Natural killer cell (primary cell): Measurements from ENCODE around the gene TMEM33. TPM values are rescaled to one million over a fixed set of nuclear protein-coding genes. Genes with fewer than 3 reads are reported as not detected.

Experiments
- ATAC-seq, 3 donors: fragments of 150-1000 bp in 2 of 3; fragments of 200-7000 bp in 1 of 3; cut with Tn5 transposase; 1 replicate in 1 of 3; 2 replicates in 2 of 3; pipeline ENCODE4 v1.10.0; 2021; ENCODE audit warnings: mild to moderate bottlenecking in 2 of 3, moderate library complexity in 2 of 3
- DNase-seq, 2 donors: peaks; one replicate each; pipeline versions ENCODE4 v3.0.0 to v3.0.0-alpha.2; 2013 to 2021; ENCODE audit warnings: mixed read lengths in 1 of 2
- H3K27ac ChIP-seq: one replicate; pipeline ENCODE4 v1.5.1; 2013; ENCODE audit warnings: mild to moderate bottlenecking, low read length
- H3K27me3 ChIP-seq: one replicate; pipeline ENCODE4 v1.6.1; 2013; ENCODE audit warnings: low read length; ENCODE audit not compliant: control insufficient read depth, insufficient read depth
- H3K36me3 ChIP-seq: one replicate; pipeline ENCODE4 v1.6.1; 2013; ENCODE audit warnings: low read length; ENCODE audit not compliant: control insufficient read depth, insufficient read depth
- H3K4me1 ChIP-seq: one replicate; pipeline ENCODE4 v1.6.1; 2013; ENCODE audit warnings: low read length; ENCODE audit not compliant: control insufficient read depth, insufficient read depth
- H3K4me3 ChIP-seq: one replicate; pipeline ENCODE4 v1.5.1; 2013; ENCODE audit warnings: low read length
- H3K9me3 ChIP-seq: one replicate; pipeline ENCODE4 v1.6.1; 2013; ENCODE audit warnings: low read length; ENCODE audit not compliant: control insufficient read depth, insufficient read depth
- H3K27ac Mint-ChIP-seq, 2 donors: one replicate each; pipeline ENCODE4 v1.8.0; 2022; ENCODE audit warnings: mild to moderate bottlenecking in 2 of 2, mixed read lengths in 2 of 2, moderate library complexity in 1 of 2
- H3K27me3 Mint-ChIP-seq, 2 donors: one replicate each; pipeline ENCODE4 v1.8.0; 2022; ENCODE audit warnings: low read depth in 2 of 2, mixed read lengths in 2 of 2
- H3K36me3 Mint-ChIP-seq: one replicate; pipeline ENCODE4 v1.8.0; 2022; ENCODE audit warnings: mixed read lengths
- H3K4me1 Mint-ChIP-seq, 2 donors: one replicate each; pipeline ENCODE4 v1.8.0; 2022; ENCODE audit warnings: mixed read lengths in 2 of 2
- H3K4me3 Mint-ChIP-seq: one replicate; pipeline ENCODE4 v1.8.0; 2022; ENCODE audit warnings: mild to moderate bottlenecking, moderate library complexity, mixed read lengths
- H3K9me3 Mint-ChIP-seq, 2 donors: one replicate each; pipeline ENCODE4 v1.8.0; 2022; ENCODE audit warnings: mixed read lengths in 2 of 2
- WGBS: methylation state at CpG from one replicate; pipeline ENCODE4 v1.1.7; 2013; ENCODE audit warnings: missing lambda C conversion rate; ENCODE audit not compliant: insufficient coverage; 5-methylcytosine and 5-hydroxymethylcytosine counted together
- intact Hi-C: fragments of 100-400 bp; cut with micrococcal nuclease; formaldehyde crosslinking; loops from one replicate; pipeline ENCODE4 v1.14.2; 2022
- total RNA-seq, 4 donors: library from RNA; stranded (reverse); fragments of 120-200 nt in 1 of 4; gene quantifications; one replicate each; pipeline versions ENCODE4 v1.2.3 to v1.2.4, GENCODE V29; 2013 to 2022
- TF ChIP-seq, protein P1 (sequence below): fragments of 200-600 bp; IDR thresholded peaks from one replicate; pipeline ENCODE4 v1.8.0; 2022; ENCODE audit warnings: antibody characterized with exemption

The TMEM33 gene, protein sequence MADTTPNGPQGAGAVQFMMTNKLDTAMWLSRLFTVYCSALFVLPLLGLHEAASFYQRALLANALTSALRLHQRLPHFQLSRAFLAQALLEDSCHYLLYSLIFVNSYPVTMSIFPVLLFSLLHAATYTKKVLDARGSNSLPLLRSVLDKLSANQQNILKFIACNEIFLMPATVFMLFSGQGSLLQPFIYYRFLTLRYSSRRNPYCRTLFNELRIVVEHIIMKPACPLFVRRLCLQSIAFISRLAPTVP
- total RNA-seq = 10 to 100 TPM; 30.3 to 37.4 (median 33.5) TPM
- 41.7 TPM for total RNA-seq (2013)

DNA sequence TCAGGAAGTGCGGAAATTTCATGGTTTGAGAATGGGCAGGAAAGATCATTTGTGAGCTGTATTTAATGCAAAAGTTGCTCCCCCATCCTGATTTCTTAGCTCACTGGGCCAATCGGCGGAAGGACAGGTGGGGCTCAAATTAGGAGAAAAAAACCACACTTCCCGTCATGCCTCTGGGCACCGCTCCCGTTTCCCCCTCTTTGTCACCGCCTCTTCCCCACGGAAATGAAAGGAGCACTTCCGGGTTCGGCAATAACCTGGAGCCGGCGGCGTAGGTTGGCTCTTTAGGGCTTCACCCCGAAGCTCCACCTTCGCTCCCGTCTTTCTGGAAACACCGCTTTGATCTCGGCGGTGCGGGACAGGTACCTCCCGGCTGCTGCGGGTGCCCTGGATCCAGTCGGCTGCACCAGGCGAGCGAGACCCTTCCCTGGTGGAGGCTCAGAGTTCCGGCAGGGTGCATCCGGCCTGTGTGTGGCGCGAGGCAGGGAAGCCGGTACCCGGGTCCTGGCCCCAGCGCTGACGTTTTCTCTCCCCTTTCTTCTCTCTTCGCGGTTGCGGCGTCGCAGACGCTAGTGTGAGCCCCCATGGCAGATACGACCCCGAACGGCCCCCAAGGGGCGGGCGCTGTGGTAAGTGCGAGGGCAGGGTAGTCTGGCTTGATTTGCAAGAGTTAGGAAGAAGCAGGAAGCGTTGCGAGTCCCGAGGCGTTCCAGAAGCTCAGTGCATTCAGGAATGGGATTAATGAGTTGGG is at the start of gene TMEM33:
TSS of gene TMEM33 (plus strand) at position 529 of the 751 bp plus-strand sequence. CDS start at position 585, 56 bp downstream.
- H3K4me3 Mint-ChIP-seq = peak within 1 kb of the TSS; percentile 98

DNA sequence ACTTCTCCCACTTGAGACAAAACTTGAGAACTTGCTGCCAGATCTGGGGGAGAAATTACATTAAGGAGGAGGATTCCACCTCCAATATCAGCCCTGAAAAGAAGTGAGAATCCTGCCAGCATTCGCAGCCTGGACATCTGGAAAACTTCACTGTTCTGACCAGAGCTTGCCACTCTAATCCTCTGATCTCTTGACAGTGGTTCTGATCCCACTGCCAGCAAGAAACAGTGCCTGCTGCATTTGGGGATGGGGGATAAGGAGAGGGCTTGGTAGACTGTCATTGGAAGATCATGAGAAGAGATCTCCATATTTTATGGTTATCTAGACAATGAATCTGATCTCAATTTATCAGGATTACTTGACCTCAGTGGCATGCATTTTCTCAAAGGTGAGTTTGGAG is 49.8 kb upstream of the TMEM33 start:
- Histone ChIP-seq H3K9me3 (no peaks in the 10 kb centered on the region), H3K36me3 (no peaks in the 10 kb centered on the region), H3K4me3 (no peak overlapping the region), H3K4me1 (peaks cover 19% of the 10 kb centered on the region), H3K27me3 (peaks cover 18% of the 10 kb centered on the region), H3K27ac (no peak overlapping the region)
- Mint-ChIP-seq H3K4me1 (peaks cover 9 to 16% of the 10 kb centered on the region in 2 donors), H3K36me3 (no peaks in the 10 kb centered on the region), H3K9me3 (no peaks in the 10 kb centered on the region), H3K27me3 (peaks cover 38 to 54% of the 10 kb centered on the region in 2 donors), H3K4me3 (no peak overlapping the region), H3K27ac (no peak overlapping the region)
- DNase-seq (no peak), ATAC-seq (no peak)
- intact Hi-C loops = no loop called here
- TF ChIP-seq, protein P1, sequence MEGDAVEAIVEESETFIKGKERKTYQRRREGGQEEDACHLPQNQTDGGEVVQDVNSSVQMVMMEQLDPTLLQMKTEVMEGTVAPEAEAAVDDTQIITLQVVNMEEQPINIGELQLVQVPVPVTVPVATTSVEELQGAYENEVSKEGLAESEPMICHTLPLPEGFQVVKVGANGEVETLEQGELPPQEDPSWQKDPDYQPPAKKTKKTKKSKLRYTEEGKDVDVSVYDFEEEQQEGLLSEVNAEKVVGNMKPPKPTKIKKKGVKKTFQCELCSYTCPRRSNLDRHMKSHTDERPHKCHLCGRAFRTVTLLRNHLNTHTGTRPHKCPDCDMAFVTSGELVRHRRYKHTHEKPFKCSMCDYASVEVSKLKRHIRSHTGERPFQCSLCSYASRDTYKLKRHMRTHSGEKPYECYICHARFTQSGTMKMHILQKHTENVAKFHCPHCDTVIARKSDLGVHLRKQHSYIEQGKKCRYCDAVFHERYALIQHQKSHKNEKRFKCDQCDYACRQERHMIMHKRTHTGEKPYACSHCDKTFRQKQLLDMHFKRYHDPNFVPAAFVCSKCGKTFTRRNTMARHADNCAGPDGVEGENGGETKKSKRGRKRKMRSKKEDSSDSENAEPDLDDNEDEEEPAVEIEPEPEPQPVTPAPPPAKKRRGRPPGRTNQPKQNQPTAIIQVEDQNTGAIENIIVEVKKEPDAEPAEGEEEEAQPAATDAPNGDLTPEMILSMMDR = no peak
- WGBS = 100% methylated on average over 1 of the region's 1 CpG

More for the DNA sequence above, at the start of gene TMEM33:
- H3K36me3 Mint-ChIP-seq = no peaks in the 10 kb centered on the region
- Histone ChIP-seq H3K27me3 (no peaks in the 10 kb centered on the region), H3K36me3 (peaks cover 14% of the 10 kb centered on the region), H3K4me1 (peaks cover 17% of the 10 kb centered on the region), H3K27ac (peak within 1 kb of the TSS; percentile 74), H3K4me3 (peak within 1 kb of the TSS; percentile 68), H3K9me3 (no peaks in the 10 kb centered on the region)
- peak; percentile 46 to 90 for DNase-seq
- ATAC-seq = peak; percentile 81 to 87 (median 82)
- TF ChIP-seq, protein P1 = no peak
- peaks cover 41 to 47% of the 10 kb centered on the region in 2 donors for H3K4me1 Mint-ChIP-seq
- peaks cover 0 to 2% of the 10 kb centered on the region in 2 donors for H3K27me3 Mint-ChIP-seq
- H3K9me3 Mint-ChIP-seq = no peaks in the 10 kb centered on the region
- intact Hi-C loops = no loop called here
- H3K27ac Mint-ChIP-seq = peak within 1 kb of the TSS; percentile 89 to 90
- 2% methylated on average over 49 of the region's 49 CpGs for WGBS

- Histone ChIP-seq H3K27me3 (peaks cover 4% of the 10 kb centered on the region), H3K36me3 (no peaks in the 10 kb centered on the region), H3K9me3 (no peaks in the 10 kb centered on the region), H3K27ac (no peak overlapping the region), H3K4me3 (no peak overlapping the region), H3K4me1 (peaks cover 4% of the 10 kb centered on the region)
- Mint-ChIP-seq H3K9me3 (no peaks in the 10 kb centered on the region), H3K27me3 (peaks cover 26 to 43% of the 10 kb centered on the region in 2 donors), H3K36me3 (no peaks in the 10 kb centered on the region), H3K27ac (no peak overlapping the region), H3K4me3 (no peak overlapping the region), H3K4me1 (peaks cover 0 to 2% of the 10 kb centered on the region in 2 donors)
- intact Hi-C loops = no loop called here
- TF ChIP-seq, protein P1 = no peak
- no peak for DNase-seq
- no peak for ATAC-seq
- WGBS = 80% methylated on average over 1 of the region's 2 CpGs
Measured at GRCh38 chr4:41887277-41887676, 48.0 kb upstream of the TMEM33 start.
